Activated naive CD8-positive, alpha-beta T cell treated with anti-CD3 and anti-CD28 coated beads for 36 hours (primary cell): ENCODE measurements around the gene AMOTL2. TPM values are rescaled to one million over a fixed set of nuclear protein-coding genes. Genes with fewer than 3 reads are reported as not detected.

ENCODE experiments used
- DNase-seq: peaks from one replicate; pipeline ENCODE4 v3.0.0; 2021
- H3K27ac Mint-ChIP-seq: one replicate; pipeline ENCODE4 v1.8.0; 2022; ENCODE audit warnings: mild to moderate bottlenecking, moderate library complexity, mixed read lengths
- H3K27me3 Mint-ChIP-seq: one replicate; pipeline ENCODE4 v1.8.0; 2022; ENCODE audit warnings: mild to moderate bottlenecking, mixed read lengths
- H3K36me3 Mint-ChIP-seq: one replicate; pipeline ENCODE4 v1.8.0; 2021; ENCODE audit warnings: mild to moderate bottlenecking, mixed read lengths
- H3K4me1 Mint-ChIP-seq: one replicate; pipeline ENCODE4 v1.8.0; 2021; ENCODE audit warnings: mixed read lengths
- H3K4me3 Mint-ChIP-seq: one replicate; pipeline ENCODE4 v1.8.0; 2022; ENCODE audit warnings: mild to moderate bottlenecking, moderate library complexity, mixed read lengths
- H3K9me3 Mint-ChIP-seq: one replicate; pipeline ENCODE4 v1.8.0; 2022; ENCODE audit warnings: mixed read lengths
- total RNA-seq, 2 experiments: library from RNA; stranded (reverse); gene quantifications; one replicate each; pipeline ENCODE4 v1.2.3, GENCODE V29; 2021

The AMOTL2 gene
- total RNA-seq, 2 experiments from 2014 or later, result not detected

DNA sequence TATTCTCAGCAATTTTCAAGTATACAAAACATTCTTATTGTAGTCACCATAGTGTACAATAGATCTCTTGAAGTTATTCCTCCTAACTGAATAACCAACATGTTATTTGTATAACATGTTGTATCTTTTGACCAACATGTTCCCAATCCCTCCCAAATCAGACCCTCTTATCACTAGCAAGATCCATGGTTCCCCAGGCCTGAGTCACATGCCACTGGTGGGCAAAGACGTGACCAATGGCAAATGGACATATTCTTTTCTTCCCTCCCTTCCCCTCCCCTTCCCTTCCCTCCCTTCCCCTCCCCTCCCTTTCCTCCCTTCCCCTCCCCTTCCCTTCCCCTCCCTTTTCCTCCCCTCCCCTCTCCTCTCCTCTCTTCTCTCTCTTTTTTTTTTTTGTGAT is 45.4 kb downstream of the AMOTL2 start:
- no peak for DNase-seq
- H3K27ac Mint-ChIP-seq, result no peak overlapping the region
- H3K4me1 Mint-ChIP-seq, result no peaks in the 10 kb centered on the region
- no peaks in the 10 kb centered on the region for H3K9me3 Mint-ChIP-seq
- no peaks in the 10 kb centered on the region for H3K36me3 Mint-ChIP-seq
- peaks cover 7% of the 10 kb centered on the region for H3K27me3 Mint-ChIP-seq
- no peak overlapping the region for H3K4me3 Mint-ChIP-seq

DNA sequence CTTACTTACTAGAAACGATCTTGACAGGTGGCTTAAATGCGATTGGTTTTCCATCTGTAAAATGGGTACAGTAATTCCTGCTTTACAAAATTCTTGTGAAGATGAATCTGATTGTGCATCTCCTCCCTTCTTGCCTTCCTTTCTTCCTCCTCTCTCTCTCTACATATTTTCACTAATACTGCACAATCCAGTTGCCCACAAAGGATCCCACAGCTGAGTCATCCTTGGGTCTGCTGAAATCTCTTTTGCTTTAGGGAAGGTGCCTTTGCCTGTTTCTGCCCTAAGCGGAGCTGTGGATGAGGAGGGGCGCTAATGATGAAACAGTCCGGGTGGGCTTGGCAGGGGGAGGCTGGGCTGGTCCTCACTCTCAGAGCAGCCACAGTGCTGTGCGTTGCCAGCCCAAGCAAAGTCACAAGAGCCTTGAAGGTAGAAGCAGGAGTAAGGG is 46.1 kb downstream of the AMOTL2 start:
- no peak overlapping the region for H3K4me3 Mint-ChIP-seq
- no peaks in the 10 kb centered on the region for H3K36me3 Mint-ChIP-seq
- H3K27ac Mint-ChIP-seq, result no peak overlapping the region
- no peaks in the 10 kb centered on the region for H3K4me1 Mint-ChIP-seq
- no peaks in the 10 kb centered on the region for H3K9me3 Mint-ChIP-seq
- H3K27me3 Mint-ChIP-seq, result peaks cover 7% of the 10 kb centered on the region
- no peak for DNase-seq

DNA sequence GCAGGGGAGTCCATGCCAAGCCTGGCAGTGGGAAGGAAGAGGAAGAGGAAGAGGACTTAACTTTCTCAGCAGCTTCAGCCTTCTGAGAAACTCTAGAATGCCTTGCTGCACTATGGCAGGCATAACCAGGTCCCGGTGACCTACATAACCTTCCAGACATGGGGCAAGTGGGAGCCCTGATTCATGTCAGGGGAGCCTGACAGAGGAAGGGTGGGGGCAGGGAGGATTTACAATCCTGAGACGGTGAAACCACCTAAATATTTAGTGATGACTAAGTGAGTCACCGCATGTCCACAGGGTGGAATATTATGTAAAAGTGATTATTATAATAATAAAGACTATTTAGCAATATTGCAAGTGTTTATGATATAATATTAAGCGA is 46.7 kb downstream of the AMOTL2 start:
- Mint-ChIP-seq H3K27me3 (peaks cover 7% of the 10 kb centered on the region), H3K27ac (no peak overlapping the region), H3K4me3 (no peak overlapping the region), H3K36me3 (no peaks in the 10 kb centered on the region), H3K4me1 (no peaks in the 10 kb centered on the region), H3K9me3 (no peaks in the 10 kb centered on the region)
- DNase-seq, result no peak

DNA sequence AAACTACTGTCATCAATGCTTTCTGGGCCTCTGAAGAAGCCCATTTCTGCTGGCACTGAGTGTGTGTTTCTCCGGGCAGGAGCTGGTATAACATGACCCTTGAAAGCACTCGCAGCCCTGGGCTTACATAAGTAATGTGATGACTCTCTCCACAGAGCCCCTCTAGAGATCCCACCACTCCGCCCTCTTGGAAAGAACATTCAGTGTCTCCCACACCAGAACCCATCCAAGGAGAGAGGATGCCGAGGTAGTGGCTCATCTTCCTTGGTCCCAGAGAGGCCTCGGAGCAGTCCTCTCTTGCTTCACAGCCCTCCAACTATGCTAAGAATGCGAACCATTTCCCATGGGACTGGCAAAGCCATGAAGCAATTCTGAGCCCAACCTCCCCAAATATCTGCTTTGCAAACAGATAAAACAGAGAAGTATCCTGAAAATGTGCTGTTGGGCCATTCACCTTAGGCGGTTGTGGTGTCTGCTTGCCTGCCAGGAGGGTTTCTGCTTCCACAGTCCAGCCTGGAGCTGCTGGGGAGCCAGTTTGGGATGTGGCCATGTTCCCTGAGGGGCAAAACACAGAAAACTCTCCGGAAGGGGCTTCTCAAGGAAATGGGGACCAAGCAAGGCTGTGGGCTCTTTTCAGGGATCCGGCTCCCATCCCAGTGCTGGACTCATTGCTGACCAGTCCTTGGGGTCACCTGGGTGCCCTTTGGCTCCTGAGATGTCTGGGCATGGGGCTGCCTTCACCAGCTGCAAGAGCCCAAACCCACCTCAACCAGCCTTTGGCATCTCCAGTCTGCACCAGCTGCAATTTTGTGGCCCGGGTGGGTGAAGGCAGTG is 47.3 kb downstream of the AMOTL2 start:
- H3K36me3 Mint-ChIP-seq, result no peaks in the 10 kb centered on the region
- H3K9me3 Mint-ChIP-seq, result no peaks in the 10 kb centered on the region
- H3K4me3 Mint-ChIP-seq, result no peak overlapping the region
- peaks cover 11% of the 10 kb centered on the region for H3K27me3 Mint-ChIP-seq
- H3K4me1 Mint-ChIP-seq, result no peaks in the 10 kb centered on the region
- no peak for DNase-seq
- no peak overlapping the region for H3K27ac Mint-ChIP-seq

DNA sequence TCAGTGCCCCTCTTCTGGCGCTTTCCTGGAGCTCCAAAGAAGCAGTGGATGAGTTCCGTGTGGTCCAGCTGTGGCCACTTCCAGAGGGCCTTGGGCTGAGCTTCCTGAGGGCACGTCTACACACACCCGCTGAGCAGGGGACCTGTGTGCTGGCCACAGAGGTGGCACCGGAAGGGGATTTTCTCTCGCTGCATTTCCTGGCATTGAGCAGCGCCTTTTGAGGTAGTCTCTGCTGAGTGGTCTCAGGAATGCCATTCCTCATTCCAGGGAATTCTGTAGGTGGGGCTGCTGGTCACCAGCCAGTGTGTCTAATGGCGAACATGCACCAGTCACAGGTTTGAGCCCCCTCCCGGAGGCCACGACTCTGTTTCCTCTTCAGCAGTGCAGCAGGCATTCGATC is 48.1 kb downstream of the AMOTL2 start:
- Mint-ChIP-seq H3K4me1 (no peaks in the 10 kb centered on the region), H3K36me3 (no peaks in the 10 kb centered on the region), H3K9me3 (no peaks in the 10 kb centered on the region), H3K27me3 (peaks cover 11% of the 10 kb centered on the region), H3K4me3 (no peak overlapping the region), H3K27ac (no peak overlapping the region)
- DNase-seq, result no peak

DNA sequence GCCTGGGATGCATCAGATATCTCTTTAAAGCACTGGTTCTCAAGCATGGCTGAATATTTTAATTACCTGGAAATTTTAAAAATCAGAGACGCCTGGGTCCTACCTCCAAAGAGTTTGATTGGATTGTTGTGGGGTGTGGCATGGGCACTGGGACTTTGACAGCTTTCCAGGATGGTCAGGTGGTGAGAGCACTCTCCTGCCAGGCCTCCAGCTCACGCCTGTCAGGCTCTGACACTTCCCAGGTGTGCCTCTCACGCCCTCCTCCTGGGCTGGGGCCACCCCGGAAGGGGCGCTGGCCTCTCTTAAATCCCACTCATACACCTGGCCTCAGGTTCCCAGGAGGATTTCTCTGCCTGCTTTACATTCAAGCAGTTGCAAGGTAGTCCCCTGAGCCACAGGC is 48.5 kb downstream of the AMOTL2 start:
- peaks cover 11% of the 10 kb centered on the region for H3K27me3 Mint-ChIP-seq
- no peak for DNase-seq
- H3K4me1 Mint-ChIP-seq, result no peaks in the 10 kb centered on the region
- H3K36me3 Mint-ChIP-seq, result no peaks in the 10 kb centered on the region
- H3K9me3 Mint-ChIP-seq, result no peaks in the 10 kb centered on the region
- H3K4me3 Mint-ChIP-seq, result no peak overlapping the region
- H3K27ac Mint-ChIP-seq, result no peak overlapping the region

DNA sequence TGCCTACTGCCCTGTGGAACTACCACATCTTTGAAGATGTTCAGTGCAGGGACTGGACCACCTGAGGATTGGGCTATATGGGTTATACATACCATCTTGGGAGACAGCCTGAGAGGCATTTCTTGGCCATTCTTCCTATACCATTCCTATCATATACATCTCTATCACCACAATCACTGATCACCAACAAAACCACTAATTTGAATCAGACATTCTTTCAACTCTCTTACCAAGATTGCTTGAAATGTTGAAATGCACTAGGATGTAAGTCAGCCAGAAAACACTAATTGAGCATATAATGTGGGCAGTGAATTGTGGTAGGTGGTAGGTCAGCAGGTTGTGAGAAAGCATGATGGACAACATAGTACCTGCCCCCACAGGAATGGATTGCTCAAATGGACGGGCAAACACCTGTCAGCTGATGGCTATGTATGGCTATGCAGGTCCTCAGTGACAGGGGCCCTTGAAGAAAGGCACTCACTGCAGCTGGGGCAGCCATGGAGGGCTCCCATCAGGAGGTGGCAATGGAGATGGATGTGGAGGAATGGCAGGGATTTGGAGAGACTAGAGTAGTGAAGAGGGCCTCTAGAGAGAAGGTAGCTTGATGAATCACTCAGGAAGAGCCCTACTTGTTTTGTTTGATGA is 49.1 kb downstream of the AMOTL2 start:
- Mint-ChIP-seq H3K27ac (no peak overlapping the region), H3K9me3 (no peaks in the 10 kb centered on the region), H3K4me3 (no peak overlapping the region), H3K27me3 (peaks cover 11% of the 10 kb centered on the region), H3K4me1 (no peaks in the 10 kb centered on the region), H3K36me3 (no peaks in the 10 kb centered on the region)
- DNase-seq, result no peak

DNA sequence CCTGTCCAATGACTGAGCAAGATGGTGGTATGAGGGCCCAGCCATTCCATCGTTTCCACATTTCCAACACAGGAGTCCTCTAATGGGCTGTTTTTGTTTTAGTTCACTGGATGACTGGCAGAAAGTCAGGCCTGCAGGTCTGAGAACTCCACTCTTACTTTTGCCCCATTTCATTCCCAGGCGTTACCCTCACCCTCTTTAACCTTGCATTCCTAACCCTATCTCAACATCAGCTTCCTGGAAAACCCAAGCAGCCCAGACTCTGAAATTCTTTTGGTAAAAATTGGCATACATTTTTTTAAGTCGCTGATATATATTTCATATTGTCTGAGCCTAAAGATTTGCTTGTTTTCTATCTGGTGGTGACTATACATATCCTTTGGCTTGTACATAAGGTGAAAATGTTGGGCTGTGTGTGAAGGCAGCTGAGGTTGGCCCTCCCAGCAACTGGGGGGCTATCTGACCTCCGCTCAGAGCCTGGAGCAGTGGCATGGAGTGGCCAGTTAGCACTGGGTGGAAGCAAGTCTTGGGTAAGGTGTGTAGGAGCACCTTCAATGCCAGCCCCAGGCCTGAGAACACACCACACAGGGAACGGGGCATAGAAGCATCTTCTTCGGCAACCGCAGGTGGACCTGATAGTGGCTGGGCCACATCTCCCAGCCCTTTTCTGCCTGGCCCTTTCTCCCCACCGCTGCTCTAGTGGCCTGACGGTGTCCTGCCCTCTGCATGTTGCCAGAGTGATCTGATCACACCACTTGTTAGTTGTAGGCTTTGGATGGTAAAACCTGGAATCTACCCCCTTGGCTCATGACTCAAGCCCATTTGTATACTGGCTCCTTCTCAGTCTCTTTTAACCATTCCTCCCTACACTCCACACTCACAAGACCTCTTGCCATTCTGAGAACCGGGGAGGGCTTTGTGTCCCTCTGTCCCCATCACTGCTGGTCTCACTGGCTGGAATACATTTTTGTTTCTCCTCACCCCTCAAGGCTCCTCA is 50.0 kb downstream of the AMOTL2 start:
- Mint-ChIP-seq H3K4me3 (no peak overlapping the region), H3K36me3 (no peaks in the 10 kb centered on the region), H3K9me3 (no peaks in the 10 kb centered on the region), H3K4me1 (no peaks in the 10 kb centered on the region), H3K27me3 (peaks cover 11% of the 10 kb centered on the region), H3K27ac (no peak overlapping the region)
- DNase-seq, result no peak

DNA sequence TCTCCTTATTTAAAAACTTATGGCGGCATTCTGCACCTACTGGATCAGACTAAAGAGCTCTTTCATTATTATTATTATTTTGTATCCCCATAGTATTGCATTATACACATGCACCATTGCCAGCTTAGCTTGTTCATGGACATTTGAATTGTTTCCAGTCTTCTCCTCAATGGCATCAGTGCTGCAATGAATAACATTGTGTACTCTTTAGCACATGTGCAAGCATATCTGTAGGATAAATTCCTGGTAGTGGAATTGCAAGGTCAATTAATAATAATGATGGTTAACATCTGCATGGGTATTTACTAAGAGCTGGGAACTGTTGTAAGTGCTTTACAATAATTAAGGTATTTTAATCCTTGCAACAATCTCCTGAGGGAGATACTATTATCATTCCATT is 52.0 kb downstream of the AMOTL2 start:
- H3K36me3 Mint-ChIP-seq, result no peaks in the 10 kb centered on the region
- H3K27ac Mint-ChIP-seq, result no peak overlapping the region
- no peaks in the 10 kb centered on the region for H3K9me3 Mint-ChIP-seq

DNA sequence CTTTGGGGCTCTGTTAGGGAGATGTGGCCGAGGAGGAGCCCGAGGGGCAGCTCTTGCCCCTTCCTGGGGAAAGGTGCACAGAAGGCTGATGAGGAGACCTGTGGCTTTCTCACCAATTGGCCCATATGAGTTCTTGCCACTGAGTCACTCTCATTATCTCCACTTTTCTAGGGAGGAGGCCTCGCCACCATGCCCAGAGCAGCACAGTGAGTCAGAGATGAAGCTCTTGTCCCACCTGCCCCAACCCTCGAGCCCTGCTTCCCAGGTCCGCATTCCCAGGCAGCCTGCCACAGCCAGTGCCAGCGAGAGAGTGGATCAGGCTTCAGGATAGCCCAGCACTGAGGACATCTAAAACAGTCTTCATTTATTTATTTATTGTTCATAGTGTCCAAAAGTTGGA is 53.5 kb downstream of the AMOTL2 start:
- Mint-ChIP-seq H3K4me3 (no peak overlapping the region), H3K9me3 (no peaks in the 10 kb centered on the region), H3K4me1 (no peaks in the 10 kb centered on the region), H3K27me3 (peaks cover 15% of the 10 kb centered on the region), H3K36me3 (no peaks in the 10 kb centered on the region), H3K27ac (no peak overlapping the region)
- no peak for DNase-seq

More for the DNA sequence above, 52.0 kb downstream of the AMOTL2 start:
- Mint-ChIP-seq H3K27me3 (peaks cover 10% of the 10 kb centered on the region), H3K4me1 (no peaks in the 10 kb centered on the region), H3K4me3 (no peak overlapping the region)
- no peak for DNase-seq

DNA sequence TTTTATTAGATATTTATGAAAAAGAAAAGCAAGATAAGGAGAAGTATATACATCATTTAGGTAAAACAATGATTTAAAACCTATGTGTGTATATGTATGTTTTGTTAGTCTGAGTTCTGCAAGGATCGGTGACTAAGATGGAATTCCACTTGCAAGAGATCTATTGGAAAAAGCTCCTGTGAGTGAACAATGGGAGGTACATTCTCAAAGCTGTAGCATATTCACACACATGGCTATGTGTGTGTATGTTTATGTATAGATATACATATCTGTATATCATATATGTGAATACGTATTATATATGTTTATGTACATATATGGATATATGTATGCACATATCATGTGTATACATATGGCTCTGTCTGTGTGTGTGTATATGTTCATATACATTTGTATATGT is 54.3 kb downstream of the AMOTL2 start:
- H3K9me3 Mint-ChIP-seq, result no peaks in the 10 kb centered on the region
- no peaks in the 10 kb centered on the region for H3K4me1 Mint-ChIP-seq

DNA sequence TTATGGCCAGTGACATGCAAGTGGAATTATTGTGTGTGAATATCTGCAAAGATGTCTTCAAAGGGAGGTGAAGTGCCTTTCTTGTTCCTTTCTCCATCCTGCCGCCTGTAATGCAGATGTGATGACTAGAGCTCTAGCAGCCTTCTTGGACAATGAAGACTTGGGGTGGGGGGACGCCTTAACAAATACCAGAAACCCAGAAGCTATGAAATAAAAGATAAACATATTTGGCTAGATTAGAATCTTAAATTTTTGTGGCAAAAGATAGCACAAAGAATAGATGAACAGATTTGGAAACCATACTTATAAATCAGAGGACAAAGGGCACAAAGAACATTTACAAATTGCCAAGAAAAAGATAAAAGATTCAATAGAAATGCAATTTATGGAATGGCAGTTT is 56.1 kb downstream of the AMOTL2 start:
- H3K27ac Mint-ChIP-seq, result no peak overlapping the region
- no peaks in the 10 kb centered on the region for H3K4me1 Mint-ChIP-seq
- H3K27me3 Mint-ChIP-seq, result peaks cover 29% of the 10 kb centered on the region
- H3K9me3 Mint-ChIP-seq, result no peaks in the 10 kb centered on the region
- H3K36me3 Mint-ChIP-seq, result no peaks in the 10 kb centered on the region
- H3K4me3 Mint-ChIP-seq, result no peak overlapping the region
- no peak for DNase-seq

More for the DNA sequence above, 54.3 kb downstream of the AMOTL2 start:
- H3K27me3 Mint-ChIP-seq, result peaks cover 14% of the 10 kb centered on the region
- no peaks in the 10 kb centered on the region for H3K36me3 Mint-ChIP-seq
- no peak overlapping the region for H3K4me3 Mint-ChIP-seq
- no peak for DNase-seq
- no peak overlapping the region for H3K27ac Mint-ChIP-seq

DNA sequence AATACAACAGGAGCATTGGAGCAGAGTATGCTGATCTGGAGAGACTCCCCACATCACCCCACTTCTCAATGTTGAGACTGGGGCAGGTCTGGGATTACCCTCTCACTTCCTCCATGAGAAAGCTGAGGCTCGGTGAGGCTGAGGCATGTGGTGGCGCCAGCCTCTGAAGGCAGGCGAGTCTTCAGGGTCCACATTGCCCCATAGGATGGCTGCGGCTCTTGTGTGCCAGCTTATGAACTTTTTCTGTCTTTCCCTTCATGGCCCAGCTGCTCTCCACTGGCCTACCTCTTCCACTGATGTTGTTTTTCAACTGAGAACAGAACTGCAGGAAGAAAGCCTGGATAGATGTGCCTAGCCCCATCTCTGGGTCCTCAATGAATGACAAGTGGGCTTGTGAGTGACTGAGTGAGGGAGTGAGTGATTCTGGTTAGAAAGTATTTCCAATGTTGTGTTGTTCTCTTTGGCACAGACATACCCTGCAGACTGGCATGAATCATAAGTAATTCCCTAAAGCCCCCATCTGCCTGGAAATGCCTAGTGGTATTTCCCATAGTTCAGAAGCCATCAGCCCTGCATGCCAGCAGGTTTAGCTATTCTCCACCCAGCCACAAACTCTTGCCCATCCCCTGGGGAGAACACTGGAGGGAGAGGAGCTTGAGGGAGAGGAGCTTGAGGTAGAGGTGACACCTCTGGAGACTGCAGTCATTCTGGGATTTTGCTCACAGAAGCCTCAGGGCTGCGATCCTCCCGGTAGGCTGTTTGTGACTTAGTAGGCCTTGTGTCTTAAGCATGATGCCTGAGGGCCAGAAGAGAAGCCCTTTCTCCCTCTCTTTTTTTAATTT is 56.9 kb downstream of the AMOTL2 start:
- no peak overlapping the region for H3K4me3 Mint-ChIP-seq
- H3K9me3 Mint-ChIP-seq, result no peaks in the 10 kb centered on the region
- peaks cover 36% of the 10 kb centered on the region for H3K27me3 Mint-ChIP-seq
- no peak for DNase-seq
- no peak overlapping the region for H3K27ac Mint-ChIP-seq
- no peaks in the 10 kb centered on the region for H3K4me1 Mint-ChIP-seq
- H3K36me3 Mint-ChIP-seq, result no peaks in the 10 kb centered on the region

DNA sequence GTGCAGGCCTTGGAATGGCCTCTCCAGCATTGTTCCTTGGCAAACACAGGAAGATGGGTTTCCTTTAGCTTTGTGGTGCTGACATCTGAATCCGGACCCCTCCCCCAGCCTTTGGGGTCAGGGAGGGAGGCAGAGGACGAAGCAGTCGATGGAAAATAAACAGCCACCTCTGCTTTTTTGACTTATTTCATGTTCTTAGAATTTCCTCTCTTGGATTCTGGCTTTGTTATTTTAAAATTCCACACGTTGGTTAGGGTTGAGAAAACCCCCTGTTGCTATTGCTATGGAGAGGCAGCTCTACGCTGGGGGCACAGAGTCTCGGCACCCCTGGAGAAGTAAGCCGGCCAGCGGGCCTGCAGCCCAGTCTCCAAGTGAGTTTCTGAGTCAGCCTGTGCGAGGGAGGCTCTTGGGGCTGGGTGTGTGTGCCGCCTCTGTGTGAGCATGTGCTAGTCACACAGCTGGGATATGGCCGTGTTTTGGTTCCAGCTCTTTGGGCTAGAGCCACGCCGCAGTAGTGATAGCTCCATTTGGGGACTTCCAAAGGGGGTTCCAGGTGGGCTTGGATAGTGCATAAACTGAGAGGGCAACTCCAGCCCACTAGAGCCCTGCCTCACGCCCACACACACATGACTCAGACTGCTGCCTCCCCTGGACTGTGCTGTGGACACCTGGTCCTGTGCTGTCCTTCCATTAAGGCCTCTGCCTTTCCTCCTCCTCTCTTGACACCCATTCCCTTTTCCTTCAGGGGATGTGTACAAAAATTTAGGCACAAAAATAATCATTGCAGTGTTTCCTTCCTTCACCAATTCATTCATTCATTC is 58.8 kb downstream of the AMOTL2 start:
- Mint-ChIP-seq H3K27me3 (peaks cover 43% of the 10 kb centered on the region), H3K4me3 (no peak overlapping the region), H3K9me3 (no peaks in the 10 kb centered on the region), H3K36me3 (no peaks in the 10 kb centered on the region), H3K27ac (no peak overlapping the region), H3K4me1 (no peaks in the 10 kb centered on the region)
- no peak for DNase-seq
